Spleen (tissue), 7 donors: ENCODE data around the gene CCDC12.

Experiments used
- CTCF ChIP-seq, 11 experiments: fragments of 200-600 bp in 7 of 11; fragments of 450-650 bp in 4 of 11; sonication (generic) in 4 of 11; IDR thresholded peaks in 8 of 11; conservative IDR thresholded peaks in 3 of 11; 1 replicate in 7 of 11; 2 replicates in 4 of 11; pipeline versions ENCODE4 v1.4.0 to v1.8.0; 2016 to 2021; ENCODE audit warnings: antibody characterized with exemption in 11 of 11, inconsistent platforms in 4 of 11, mild to moderate bottlenecking in 1 of 11
- POLR2A ChIP-seq, 3 donors: fragments of 450-650 bp; IDR thresholded peaks; one replicate each; pipeline ENCODE4 v1.5.1; 2017; ENCODE audit warnings: antibody characterized with exemption in 3 of 3, mild to moderate bottlenecking in 1 of 3
- donor health status: DM: no; HTN: no; CAD: no; lungs with moderate emphysema.
- donor health status: DM: no; HTN: no; CAD: no.
- donor health status: DM: no; HTN: no; CAD: no.

GRCh38 chr3:46897031-46897430 is 79.5 kb downstream of the CCDC12 start:
- TF ChIP-seq POLR2A (IDR thresholded peaks at IDR 0.05) (no peak), CTCF (IDR thresholded peaks at IDR 0.05 in 8 of 11, conservative IDR thresholded peaks at IDR 0.05 in 3 of 11) (no peak)
